GM11168 (cell line): Measurements from ENCODE around the gene KLK5.
"Not testable (repeated sequence)": the region's sequence is repeated elsewhere in the genome, so short reads cannot be mapped to it uniquely, and the experiment has no call there.

Experiments
- in situ Hi-C: fragments of 300-500 bp; cut with MboI; formaldehyde crosslinking; loops from one replicate; pipeline ENCODE4 v1.12.0; 2022; ENCODE audit warnings: low sequenced_read_pairs; ENCODE audit not compliant: unreplicated experiment

KLK5 gene

GRCh38 chr19:50896089-50896590 is 56.7 kb downstream of the KLK5 start:
- in situ Hi-C loops: not testable (repeated sequence)

GRCh38 chr19:50894478-50895356 is 58.1 kb downstream of the KLK5 start:
- in situ Hi-C loops: no loop called here
